ENCODE data around the gene KIF26B. TPM values are rescaled to one million over a fixed set of nuclear protein-coding genes. Genes with fewer than 3 reads are reported as not detected.
A peak's percentile ranks its signal among the peaks of the same experiment; 100 is the strongest.

Gene KIF26B
- total RNA-seq, 4 donors from 2014 or later: 2.4 to 6.7 (median 6.1) TPM

GRCh38 chr1:245291351-245291750 is 136.6 kb downstream of the KIF26B start:
- no peak for DNase-seq
- WGBS, 2 donors: 62 to 69% methylated on average over 4 of the region's 4 CpGs

GRCh38 chr1:245292141-245292540 is 137.4 kb downstream of the KIF26B start:
- WGBS, 2 donors: 70 to 73% methylated on average over 13 to 14 of the region's 14 CpGs
- Histone ChIP-seq H3K4me1 (peaks cover 18 to 22% of the 10 kb centered on the region in 2 donors), H3K36me3 (no peaks in the 10 kb centered on the region), H3K27ac (peak overlapping the region in 2 of 3 donors; percentile 59 to 83), H3K27me3 (no peaks in the 10 kb centered on the region), H3K4me3 (replicated peaks in 1 of 3) (no peak overlapping the region), H3K9me3 (no peaks in the 10 kb centered on the region)
- no peak for TF ChIP-seq POLR2A (IDR thresholded peaks at IDR 0.05)
- no peak for TF ChIP-seq CTCF (IDR thresholded peaks at IDR 0.05)
- intact Hi-C loops (cut with DNase I): no loop called here
- peak; percentile 24 to 57 for DNase-seq

More at GRCh38 chr1:245291351-245291750, 136.6 kb downstream of the KIF26B start:
- Histone ChIP-seq H3K4me1 (peaks cover 18 to 22% of the 10 kb centered on the region in 2 donors), H3K9me3 (no peaks in the 10 kb centered on the region), H3K4me3 (replicated peaks in 1 of 3) (no peak overlapping the region), H3K27me3 (no peaks in the 10 kb centered on the region), H3K27ac (peak overlapping the region; percentile 3 to 83 (median 59)), H3K36me3 (no peaks in the 10 kb centered on the region)
- intact Hi-C loops (cut with DNase I): no loop called here
- TF ChIP-seq CTCF (IDR thresholded peaks at IDR 0.05): no peak
- TF ChIP-seq POLR2A (IDR thresholded peaks at IDR 0.05): no peak

GRCh38 chr1:245292553-245292952 is 137.8 kb downstream of the KIF26B start:
- DNase-seq: no peak
- Histone ChIP-seq H3K36me3 (no peaks in the 10 kb centered on the region), H3K27ac (peak overlapping the region in 1 of 3 donors; percentile 59), H3K4me3 (replicated peaks in 1 of 3) (no peak overlapping the region), H3K4me1 (peaks cover 18 to 22% of the 10 kb centered on the region in 2 donors), H3K27me3 (no peaks in the 10 kb centered on the region), H3K9me3 (no peaks in the 10 kb centered on the region)
- intact Hi-C loops (cut with DNase I): no loop called here
- WGBS, 2 donors: 70 to 87% methylated on average over 6 of the region's 6 CpGs
- TF ChIP-seq POLR2A (IDR thresholded peaks at IDR 0.05): no peak
- no peak for TF ChIP-seq CTCF (IDR thresholded peaks at IDR 0.05)

GRCh38 chr1:245294020-245294419 is 139.2 kb downstream of the KIF26B start:
- TF ChIP-seq CTCF (IDR thresholded peaks at IDR 0.05): no peak
- TF ChIP-seq POLR2A (IDR thresholded peaks at IDR 0.05): no peak
- Histone ChIP-seq H3K27ac (no peak overlapping the region), H3K36me3 (no peaks in the 10 kb centered on the region), H3K4me3 (replicated peaks in 1 of 3) (no peak overlapping the region), H3K4me1 (peaks cover 22 to 30% of the 10 kb centered on the region in 2 donors), H3K9me3 (no peaks in the 10 kb centered on the region), H3K27me3 (no peaks in the 10 kb centered on the region)
- intact Hi-C loops (cut with DNase I): no loop called here
- 91 to 93% methylated on average over 5 of the region's 5 CpGs for WGBS, 2 donors
- no peak for DNase-seq

GRCh38 chr1:245298781-245299180 is 144.0 kb downstream of the KIF26B start:
- H3K36me3 ChIP-seq: no peaks in the 10 kb centered on the region
- intact Hi-C loops (cut with DNase I): no loop called here

More at GRCh38 chr1:245298781-245299180, 144.0 kb downstream of the KIF26B start:
- Histone ChIP-seq H3K4me1 (peaks cover 30 to 32% of the 10 kb centered on the region in 2 donors), H3K9me3 (no peaks in the 10 kb centered on the region), H3K27ac (peak overlapping the region in 2 of 3 donors; percentile 8 to 53), H3K27me3 (no peaks in the 10 kb centered on the region), H3K4me3 (replicated peaks in 1 of 3) (no peak overlapping the region)
- WGBS, 2 donors: 53 to 58% methylated on average over 12 of the region's 12 CpGs
- no peak for TF ChIP-seq CTCF (IDR thresholded peaks at IDR 0.05)
- TF ChIP-seq POLR2A (IDR thresholded peaks at IDR 0.05): peak in 1 of 2 donors; percentile 25
- DNase-seq: peak; percentile 41 to 67
